Urothelium cell line (cell line): ENCODE data around the gene CACNA1B.
"Not testable (repeated sequence)": the region's sequence is repeated elsewhere in the genome, so short reads cannot be mapped to it uniquely, and the experiment has no call there.

Experiments
- DNase-seq: peaks from one replicate; pipeline ENCODE4 v3.0.0; 2011; ENCODE audit warnings: low spot score, mixed read lengths
- FAIRE-seq: peaks from 2 replicates; lab custom pipeline; 2011; peaks lifted over from hg19 to GRCh38; lab: Jason Lieb, UNC

The CACNA1B gene

DNA sequence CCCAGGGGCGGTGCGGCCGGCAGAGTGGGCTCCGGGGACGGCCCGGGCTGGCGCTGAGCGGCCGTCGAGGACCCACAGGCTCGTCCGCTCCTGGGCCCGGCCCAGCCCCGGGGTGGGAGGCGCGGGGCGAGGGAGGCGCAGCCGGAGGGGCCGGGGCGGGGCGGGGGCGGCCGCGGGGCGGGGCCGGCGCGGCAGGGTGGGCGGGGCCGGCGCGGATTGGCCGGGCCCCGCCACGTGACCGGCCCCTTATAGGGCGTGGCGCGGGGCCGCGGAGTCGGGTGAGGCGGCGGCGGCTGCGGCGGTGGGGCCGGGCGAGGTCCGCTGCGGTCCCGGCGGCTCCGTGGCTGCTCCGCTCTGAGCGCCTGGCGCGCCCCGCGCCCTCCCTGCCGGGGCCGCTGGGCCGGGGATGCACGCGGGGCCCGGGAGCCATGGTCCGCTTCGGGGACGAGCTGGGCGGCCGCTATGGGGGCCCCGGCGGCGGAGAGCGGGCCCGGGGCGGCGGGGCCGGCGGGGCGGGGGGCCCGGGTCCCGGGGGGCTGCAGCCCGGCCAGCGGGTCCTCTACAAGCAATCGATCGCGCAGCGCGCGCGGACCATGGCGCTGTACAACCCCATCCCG is at the start of gene CACNA1B:
CACNA1B (plus strand) TSS at position 277 of the 617 bp plus-strand sequence; CDS start at position 429, 152 bp downstream.
- DNase-seq, FAIRE-seq: not testable (repeated sequence)

DNA sequence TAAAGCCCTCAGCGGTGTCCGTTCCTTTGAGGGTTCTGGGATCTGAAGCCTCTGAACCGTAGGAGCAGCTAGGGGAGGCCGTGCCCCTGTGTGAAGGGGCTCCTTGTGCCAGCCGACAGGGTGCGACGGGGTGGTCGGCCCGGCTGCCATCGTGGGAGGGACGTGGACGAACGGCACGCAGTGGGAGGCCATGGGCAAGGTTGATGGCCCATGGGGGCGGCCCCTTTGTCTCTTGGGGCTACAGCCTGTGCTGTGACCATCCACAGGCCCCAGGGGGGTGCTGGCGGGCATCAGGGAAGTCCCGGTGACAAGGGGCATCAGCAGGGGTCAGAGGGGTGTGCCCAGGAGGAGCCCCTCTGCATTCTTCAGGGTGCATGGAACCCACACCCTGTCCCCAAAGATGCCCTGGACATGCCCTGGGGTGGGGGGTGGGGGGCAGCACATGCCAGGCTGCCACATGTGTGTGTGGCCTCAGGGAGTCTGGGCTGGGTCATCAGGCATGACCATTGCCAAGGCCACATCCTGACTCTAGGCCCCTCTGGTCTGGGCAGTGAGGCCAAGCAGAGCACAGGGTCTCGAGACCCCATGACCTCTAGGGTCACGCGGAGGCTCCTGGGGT is 49.6 kb upstream of the CACNA1B start:
- no peak for FAIRE-seq

DNA sequence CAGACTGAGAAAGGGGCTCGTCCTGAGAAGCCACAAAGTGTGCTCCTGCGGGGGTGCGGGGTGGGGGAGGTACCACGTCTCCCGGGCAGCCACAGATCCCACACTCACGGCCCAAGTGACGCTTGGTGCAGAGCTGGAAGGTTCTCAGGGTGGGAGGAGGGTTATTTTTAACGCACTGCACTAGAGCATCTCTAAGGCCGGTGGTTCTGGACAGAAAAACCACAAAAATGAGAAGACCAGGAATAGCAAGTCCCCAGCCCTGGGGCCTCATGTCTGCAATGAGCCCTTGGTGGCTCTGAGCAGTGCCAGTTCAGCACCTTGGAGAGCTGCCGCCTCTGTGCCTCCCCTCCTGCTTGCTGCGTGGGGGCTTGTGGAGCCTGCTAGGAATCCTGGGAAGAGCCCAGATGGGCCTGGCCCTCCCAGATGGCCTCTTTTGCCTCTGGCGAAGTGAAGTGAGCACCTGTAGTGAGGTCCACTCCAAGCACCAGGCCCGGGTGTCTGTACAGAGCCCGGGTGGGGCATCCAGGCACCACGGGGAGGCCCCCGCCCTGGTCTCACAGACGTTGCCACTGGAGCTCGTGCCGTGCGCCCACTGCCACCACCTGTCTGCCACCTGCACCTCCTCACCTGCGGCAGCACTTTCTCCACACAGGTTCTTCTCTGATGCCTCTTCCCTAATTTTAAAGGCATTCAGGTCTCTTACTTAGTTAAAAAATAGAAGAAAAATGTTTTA is 48.9 kb upstream of the CACNA1B start:
- DNase-seq (peak; percentile 26), FAIRE-seq (no peak)

More for the DNA sequence above, 49.6 kb upstream of the CACNA1B start:
- no peak for DNase-seq

DNA sequence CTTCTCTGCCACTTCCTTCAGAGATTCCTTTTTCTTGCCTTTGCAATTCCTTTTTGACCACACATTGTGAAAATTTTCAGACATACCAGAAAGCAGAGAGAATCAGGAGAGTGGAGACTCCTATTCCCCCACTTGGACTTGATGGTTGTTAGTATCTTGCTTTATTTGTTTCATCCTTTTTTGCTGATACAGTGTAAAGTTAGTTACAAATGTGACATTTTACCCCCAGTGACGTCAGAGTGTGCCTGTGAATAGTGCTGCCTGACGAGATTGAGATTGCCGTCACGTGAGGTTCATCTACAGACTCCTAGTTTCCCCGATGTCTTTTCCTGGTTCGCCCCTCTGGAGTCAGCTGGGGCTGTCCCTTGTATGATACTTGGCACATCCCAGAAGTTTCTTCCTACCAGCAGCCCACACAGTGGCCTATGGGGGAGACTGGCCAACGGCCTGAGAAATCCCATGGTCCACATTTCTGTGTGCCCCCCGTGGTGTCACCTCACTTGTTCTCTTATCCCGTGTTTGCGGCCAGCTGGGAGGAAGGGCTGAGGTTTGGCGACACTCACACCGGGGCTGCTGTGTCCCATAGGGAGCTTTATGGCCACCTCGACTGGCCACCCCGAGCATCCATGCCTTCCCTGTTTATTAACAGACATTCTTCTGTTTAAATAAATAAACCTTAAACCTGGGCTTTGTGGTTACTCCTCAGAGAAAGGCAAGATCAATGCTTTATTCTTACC is 48.2 kb upstream of the CACNA1B start:
- no peak for FAIRE-seq
- DNase-seq = no peak

DNA sequence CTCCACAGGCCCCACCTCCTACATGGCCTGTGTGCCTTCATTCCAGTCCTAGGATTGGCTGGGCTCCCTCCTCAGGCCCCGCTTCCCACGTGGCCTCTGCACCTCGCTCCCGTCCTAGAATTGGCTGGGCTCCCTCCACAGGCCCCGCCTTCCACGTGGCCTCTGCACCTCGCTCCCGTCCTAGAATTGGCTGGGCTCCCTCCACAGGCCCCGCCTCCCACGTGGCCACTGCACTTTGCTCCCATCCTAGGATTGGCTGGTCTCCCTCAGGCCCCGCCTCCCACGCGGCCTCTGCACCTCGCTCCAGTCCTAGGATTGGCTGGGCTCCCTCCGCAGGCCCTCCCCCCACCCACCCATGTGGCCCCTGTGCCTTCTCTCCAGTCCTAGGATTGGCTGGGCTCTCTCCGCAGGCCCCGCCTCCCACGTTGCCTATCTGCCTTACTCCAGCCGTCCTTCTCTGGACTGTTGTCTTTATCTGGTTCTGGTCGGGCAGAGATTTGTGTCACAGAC is 45.3 kb upstream of the CACNA1B start:
- DNase-seq (no peak), FAIRE-seq (no peak)

DNA sequence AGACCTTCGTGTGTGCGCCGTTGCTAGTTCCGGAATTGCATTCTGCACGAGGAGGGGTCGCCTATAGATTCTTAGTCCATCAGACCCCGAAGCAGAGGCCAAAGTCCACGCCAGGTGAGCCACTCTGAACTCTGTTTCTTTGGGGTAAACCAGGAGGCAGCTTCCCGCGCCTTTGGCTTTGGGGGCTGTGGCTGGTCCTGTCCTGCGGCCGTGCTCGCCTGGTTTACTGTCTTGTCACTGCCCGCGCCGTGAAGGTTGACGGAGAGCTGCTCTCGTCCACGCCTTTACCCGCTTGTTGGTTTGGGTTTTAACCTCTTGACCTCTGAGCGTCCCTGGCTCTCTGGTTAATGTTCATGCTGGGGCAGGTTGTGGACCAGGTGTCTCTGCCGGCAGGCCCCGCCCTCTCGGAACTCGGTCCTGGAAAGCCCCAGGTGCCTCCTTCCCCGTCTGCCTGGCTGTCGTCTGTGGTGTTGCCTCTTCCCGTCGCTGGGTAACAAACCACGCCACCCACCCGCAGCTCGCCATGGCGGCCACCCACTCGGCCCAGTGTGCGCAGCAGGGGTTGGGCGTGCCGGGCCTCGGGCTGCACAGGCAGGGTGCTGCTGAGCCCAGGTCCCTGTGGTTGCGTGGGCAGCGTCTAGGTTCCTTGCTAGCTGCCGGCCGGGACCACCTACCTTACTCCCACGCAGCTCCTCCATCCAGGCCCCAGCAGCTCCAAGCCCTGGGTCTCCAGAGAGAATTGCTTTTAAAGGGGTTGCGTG is 44.6 kb upstream of the CACNA1B start:
- no peak for DNase-seq
- no peak for FAIRE-seq

DNA sequence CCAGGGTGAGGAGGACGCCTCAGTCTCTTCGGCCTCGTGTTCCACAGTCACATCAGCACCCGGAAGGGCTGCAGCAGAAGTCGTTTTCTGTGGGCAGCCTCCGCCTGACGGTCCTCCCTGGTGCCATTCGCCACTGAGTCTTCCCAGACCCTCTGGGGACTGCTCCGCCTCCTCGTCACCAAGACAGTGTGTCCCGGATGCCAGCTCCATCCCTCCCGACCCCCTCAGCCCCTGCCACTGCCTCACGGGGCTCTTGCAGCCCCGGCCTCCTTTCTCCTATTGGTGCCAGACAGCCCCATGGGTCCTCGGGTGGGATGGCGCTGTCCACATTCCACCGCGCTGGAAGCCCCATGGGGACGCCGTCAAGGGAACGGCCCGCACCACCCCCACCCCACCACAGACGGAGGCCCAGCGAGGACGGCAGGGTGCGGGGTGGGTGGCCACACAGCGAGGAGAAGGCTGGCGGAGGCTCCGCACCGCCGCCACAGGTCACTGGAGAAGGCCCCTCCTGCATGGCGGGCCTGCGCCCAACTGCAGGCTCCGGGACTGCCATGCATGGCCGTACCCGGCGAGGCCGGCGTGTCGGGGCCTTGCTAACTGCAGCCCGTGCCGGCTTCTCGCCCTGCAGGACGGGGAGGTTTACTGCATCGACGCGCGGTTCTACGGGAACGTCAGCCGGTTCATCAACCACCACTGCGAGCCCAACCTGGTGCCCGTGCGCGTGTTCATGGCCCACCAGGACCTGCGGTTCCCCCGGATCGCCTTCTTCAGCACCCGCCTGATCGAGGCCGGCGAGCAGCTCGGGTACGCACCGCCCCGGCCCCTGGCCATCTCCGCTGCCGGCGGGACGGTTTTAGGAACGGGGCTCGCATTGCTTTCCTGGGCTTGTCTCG is 43.6 kb upstream of the CACNA1B start:
- DNase-seq = no peak
- FAIRE-seq = no peak

DNA sequence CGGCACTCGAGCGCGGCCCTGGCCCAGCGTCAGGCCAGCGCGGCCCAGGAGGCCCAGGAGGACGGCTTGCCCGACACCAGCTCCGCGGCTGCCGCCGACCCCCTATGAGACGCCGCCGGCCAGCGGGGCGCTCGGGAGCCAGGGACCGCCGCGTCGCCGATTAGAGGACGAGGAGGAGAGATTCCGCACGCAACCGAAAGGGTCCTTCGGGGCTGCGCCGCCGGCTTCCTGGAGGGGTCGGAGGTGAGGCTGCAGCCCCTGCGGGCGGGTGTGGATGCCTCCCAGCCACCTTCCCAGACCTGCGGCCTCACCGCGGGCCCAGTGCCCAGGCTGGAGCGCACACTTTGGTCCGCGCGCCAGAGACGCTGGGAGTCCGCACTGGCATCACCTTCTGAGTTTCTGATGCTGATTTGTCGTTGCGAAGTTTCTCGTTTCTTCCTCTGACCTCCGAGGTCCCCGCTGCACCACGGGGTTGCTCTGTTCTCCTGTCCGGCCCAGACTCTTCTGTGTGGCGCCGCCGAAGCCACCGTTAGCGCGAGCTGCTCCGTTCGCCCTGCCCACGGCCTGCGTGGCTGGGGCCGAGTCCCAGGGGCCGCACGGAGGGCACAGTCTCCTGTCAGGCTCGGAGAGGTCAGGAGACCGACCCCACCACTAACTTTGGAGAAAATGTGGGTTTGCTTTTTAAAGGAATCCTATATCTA is 42.6 kb upstream of the CACNA1B start:
- DNase-seq (no peak), FAIRE-seq (no peak)

DNA sequence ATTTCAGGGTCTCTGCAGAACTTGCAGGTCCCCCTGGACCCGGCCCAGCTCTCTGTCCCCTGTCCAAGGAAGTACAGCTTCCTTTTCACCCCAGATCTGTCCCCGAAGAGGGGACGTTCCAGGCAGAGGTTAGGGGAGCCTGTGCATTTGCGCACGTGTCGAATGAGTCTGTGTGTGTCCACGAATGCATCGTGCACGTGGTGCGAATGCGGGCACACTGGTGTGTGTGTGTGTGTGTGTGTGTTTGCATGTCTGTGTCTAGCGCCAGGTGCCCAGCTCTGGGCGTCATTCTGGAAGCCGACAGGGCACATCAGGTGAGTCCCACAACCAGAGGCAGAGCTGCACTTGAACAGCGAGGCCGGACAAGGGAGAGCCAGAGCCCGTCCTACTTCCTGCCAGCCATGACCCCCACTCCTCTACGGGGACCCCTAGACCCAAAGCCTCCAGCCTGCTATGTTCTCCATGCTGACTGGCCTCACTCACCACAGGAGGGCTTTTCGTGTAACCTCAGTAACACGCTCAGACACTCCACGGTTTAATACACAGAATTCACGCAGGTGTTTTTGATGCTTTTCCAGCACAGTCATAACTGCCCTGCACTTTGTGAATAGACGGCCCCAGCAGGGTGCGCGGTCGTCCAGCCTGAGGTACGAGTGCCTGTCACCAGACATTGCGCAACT is 41.3 kb upstream of the CACNA1B start:
- no peak for FAIRE-seq
- DNase-seq = no peak

DNA sequence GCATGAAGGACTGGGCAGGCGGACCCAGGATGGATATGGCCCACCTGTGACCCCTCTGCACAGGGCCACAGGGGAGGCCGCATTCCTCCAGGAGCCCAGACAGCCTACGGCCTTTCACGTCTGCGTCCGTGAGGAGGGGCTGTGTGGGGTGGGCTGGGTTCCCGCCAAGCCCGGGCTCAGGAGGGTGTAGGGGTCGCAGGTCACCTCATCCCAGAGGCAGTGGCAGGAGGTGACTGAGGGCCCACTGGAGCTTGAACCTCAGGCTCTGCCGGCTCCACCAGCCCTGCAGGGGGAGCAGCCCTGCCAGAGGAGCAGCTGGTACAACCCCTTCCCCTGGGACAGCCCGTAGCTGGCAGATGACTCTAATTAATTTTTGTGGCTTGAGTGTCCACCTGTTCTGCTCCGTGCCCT is 40.7 kb upstream of the CACNA1B start:
- no peak for DNase-seq
- no peak for FAIRE-seq

DNA sequence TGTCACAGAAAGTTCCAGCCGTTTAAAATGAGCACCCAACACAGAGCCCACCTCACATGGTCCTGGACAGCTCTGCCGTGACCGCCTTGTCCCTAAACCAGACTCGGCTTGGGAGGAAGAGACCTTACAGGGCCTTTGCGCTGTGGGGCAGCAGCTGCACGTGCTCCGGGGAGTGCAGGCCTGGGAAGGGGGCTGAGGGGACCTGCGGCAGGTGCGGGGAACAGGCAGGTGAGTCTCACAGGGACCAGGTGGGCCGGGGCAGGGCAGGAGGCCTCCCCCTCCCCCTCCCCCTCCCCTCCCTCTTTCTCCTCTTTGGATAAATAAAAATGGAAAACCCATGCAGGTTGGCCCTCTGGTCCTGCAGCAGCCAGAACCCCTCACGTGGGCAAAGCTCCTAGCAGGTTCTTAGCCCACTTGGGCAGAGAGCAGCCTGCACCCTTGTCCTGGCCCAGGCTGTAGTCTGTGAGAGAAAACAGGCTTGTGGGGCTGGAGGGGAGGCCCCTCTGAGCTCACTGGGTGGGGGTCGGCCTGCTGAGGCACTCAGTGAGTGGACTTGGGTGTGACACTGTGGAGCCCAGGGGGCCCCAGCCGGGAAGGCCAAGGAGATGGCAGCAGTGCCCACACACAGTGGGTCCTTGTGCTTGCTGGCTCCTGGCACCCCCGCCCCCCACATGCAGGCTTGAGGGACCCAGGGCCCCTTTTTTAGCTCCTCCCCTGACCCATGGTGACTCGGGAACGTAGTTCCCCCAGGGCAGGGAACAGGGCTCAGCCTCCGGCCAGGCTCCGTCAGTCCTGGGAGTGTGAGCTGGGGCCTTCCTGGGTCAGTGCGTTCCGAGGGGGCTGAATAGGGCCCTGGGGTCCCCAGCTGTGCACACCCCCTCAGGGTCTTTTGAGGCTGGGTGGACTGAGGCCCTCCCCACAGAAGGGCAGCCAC is 40.0 kb upstream of the CACNA1B start:
- no peak for FAIRE-seq
- no peak for DNase-seq

DNA sequence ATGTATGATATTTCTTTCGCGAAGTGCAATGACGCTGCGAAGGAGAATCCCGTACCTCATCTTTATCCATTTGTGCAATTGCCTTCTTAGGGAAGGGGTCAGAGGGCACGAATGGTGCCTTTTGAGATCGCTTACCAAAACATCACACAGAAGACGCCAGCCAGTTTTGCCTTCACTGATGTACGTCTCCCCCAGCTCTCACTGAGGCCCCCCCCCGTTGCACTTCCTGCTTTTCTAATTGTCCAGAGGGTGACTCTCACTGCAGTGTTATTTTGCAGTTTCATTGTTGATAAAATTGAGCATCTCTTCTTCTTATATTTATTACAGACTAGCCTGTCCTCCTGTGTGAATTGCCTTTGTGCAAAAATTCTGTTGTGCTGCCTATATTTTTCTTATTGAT is 39.0 kb upstream of the CACNA1B start:
- FAIRE-seq (no peak), DNase-seq (no peak)

DNA sequence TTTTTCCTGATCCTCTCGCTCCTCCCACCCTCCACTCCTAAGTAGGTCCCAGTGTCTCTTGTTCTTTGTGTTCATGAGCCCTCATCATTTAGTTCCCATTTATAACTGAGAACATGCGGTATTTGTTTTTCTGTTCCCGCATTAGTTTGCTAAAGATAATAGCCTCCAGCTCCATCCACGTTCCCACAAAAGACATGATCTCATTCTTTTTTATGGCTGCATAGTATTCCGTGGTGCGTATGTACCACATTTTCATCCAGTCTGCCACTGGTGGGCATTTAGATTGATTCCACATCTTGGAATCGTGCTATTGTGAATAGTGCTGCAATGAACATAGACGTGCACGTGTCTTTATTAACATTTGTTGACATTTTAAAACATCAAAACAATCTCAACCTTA is 34.2 kb upstream of the CACNA1B start:
- FAIRE-seq (no peak), DNase-seq (no peak)

DNA sequence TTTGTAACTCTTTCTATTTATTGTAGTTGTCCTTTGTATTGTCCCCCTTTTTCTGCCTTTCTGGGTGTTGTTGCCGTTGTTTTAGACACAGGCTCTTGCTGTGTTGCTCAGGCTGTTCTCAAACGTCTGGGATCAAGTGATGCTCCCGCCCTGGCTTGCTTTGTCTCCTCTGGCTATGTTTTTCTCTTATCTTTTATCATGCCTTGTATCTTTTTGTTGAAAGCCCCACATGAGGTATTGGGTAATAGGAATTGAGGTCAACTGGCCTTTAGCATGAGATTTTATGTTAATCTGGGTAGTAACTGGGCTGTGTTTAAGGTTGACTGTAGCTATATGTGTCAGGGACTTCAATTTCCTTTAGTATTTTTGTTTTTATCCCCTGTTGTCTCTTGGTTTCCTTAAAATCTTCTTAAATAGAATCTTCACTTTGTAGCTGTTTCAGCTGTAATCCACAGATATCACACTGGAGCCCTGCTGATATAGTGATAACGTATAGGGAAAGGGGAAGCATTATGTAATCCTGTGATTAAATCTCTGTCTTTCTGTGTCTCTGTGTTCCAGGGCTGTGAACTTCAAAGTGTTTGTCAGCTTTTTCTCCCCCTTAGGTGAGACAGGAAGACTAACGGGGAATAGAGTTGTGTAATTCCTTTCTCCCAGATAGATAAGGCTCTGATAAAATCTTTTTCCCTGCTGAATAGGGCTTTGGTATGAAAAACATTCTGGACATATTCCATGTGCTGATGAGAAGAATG is 25.9 kb upstream of the CACNA1B start:
- FAIRE-seq (no peak), DNase-seq (no peak)

DNA sequence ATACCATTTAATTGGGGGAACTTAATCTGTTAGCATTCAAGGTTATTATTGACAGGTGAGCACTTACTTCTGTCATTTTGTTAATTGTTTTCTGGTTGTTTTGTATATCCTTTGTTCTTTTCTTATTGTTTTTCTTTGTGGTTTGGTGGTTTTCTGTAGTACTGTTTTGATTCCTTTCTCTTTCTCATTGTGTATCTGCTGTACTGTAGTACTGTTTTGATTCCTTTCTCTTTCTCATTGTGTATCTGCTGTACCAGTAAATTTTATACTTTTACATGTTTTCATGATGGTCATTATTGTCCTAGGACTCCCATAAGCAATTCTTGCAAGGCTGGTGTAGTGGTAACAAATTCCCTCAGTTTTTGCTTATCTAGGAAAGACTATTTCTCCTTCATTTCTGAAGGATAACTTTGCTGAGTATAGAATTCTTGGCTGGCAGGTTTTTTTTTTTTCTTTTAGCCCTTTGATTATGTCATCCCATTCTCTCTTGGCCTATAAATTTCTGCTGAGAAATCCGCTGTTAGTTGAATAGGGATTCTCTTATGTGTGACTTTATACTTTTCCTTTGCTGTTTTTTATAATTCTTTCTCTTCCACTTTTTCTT is 24.1 kb upstream of the CACNA1B start:
- FAIRE-seq (no peak), DNase-seq (no peak)

DNA sequence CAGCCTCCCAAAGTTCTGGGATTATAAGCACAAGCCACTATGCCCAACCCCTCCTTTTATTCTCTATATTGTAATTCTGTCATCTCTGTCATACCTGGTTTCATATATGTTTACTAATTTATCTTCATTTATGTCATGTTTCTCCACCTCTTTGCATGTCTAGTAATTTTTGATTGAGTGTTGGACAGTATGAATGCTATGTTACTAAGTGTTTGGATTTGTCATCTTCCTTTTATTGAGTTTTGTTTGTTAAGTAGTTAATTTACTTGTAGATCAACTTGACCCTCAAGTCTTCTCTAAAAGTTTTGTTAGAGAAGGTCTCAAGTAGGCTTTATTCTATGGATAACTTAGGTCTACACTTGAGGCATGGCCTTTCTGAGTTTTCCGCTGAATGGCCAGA is 17.2 kb upstream of the CACNA1B start:
- DNase-seq (no peak), FAIRE-seq (no peak)
